Measurements from ENCODE around the gene GAS2L3.

GRCh38 chr12:100555722-100556121, 17.8 kb upstream of the GAS2L3 start:
- TF ChIP-seq CTCF (IDR thresholded peaks at IDR 0.05; ENCODE audit: insufficient read depth, low read length, poor library complexity, severe bottlenecking) (no peak), EZH2phosphoT487 (conservative IDR thresholded peaks at IDR 0.05; ENCODE audit: low read length) (no peak)
